DND-41 (cell line): ENCODE results near the gene GPR31.

Source experiments
- ATAC-seq: fragments of 200-7000 bp; cut with Tn5 transposase; 3 replicates; pipeline ENCODE4 v1.9.1; 2021; ENCODE audit warnings: low read depth; ENCODE audit not compliant: insufficient read depth
- DNase-seq: peaks from one replicate; pipeline ENCODE4 v3.0.0-alpha.2; 2020
- H2AFZ ChIP-seq: 2 replicates; pipeline ENCODE4 v1.6.0; 2012; ENCODE audit warnings: low read depth, low read length
- H3K27ac ChIP-seq: 2 replicates; pipeline ENCODE4 v1.5.1; 2012; ENCODE audit warnings: low read length, inconsistent platforms
- H3K27me3 ChIP-seq: fragments of 200-600 bp; sonication (generic); 2 replicates; pipeline ENCODE4 v1.6.0; 2012; ENCODE audit warnings: low read length, mild to moderate bottlenecking, inconsistent platforms; ENCODE audit not compliant: insufficient read depth, poor library complexity
- H3K36me3 ChIP-seq: 2 replicates; pipeline ENCODE4 v1.5.1; 2012; ENCODE audit warnings: low read length, inconsistent platforms; ENCODE audit not compliant: insufficient read depth
- H3K4me1 ChIP-seq: 2 replicates; pipeline ENCODE4 v1.5.1; 2012; ENCODE audit warnings: mild to moderate bottlenecking, low read length; ENCODE audit not compliant: insufficient read depth
- H3K4me2 ChIP-seq: 2 replicates; pipeline ENCODE4 v1.6.0; 2012; ENCODE audit warnings: mild to moderate bottlenecking, moderate library complexity, low read length, inconsistent platforms; ENCODE audit not compliant: insufficient read depth
- H3K4me3 ChIP-seq, 2 experiments: fragments of 200-600 bp in 1 of 2; shearing (Covaris generic) in 1 of 2; 2 replicates each; pipeline ENCODE4 v1.5.1; 2012 to 2016; ENCODE audit warnings: inconsistent platforms in 2 of 2, low read length in 2 of 2, mild to moderate bottlenecking in 2 of 2, low read depth in 1 of 2, moderate library complexity in 1 of 2
- H3K79me2 ChIP-seq: 2 replicates; pipeline ENCODE4 v1.6.0; 2012; ENCODE audit warnings: low read length, inconsistent platforms; ENCODE audit not compliant: insufficient read depth
- H3K9ac ChIP-seq: 2 replicates; pipeline ENCODE4 v1.6.0; 2012; ENCODE audit warnings: low read depth, mild to moderate bottlenecking, inconsistent platforms, low read length, moderate library complexity
- H3K9me3 ChIP-seq: 2 replicates; pipeline ENCODE4 v1.5.1; 2012; ENCODE audit warnings: low read length, moderate library complexity, mild to moderate bottlenecking, inconsistent platforms; ENCODE audit not compliant: insufficient read depth, severe bottlenecking
- H4K20me1 ChIP-seq: 2 replicates; pipeline ENCODE4 v1.6.0; 2012; ENCODE audit warnings: low read length; ENCODE audit not compliant: insufficient read depth
- CTCF ChIP-seq: IDR thresholded peaks from 2 replicates; pipeline ENCODE4 v1.5.1; 2012; ENCODE audit warnings: borderline replicate concordance, low read length, moderate library complexity, mild to moderate bottlenecking; ENCODE audit not compliant: poor library complexity, severe bottlenecking; ENCODE audit errors: extremely low read depth
- EZH2 ChIP-seq: IDR thresholded peaks from 3 replicates; pipeline ENCODE4 v1.6.1; 2012; ENCODE audit warnings: borderline replicate concordance, low read depth, mild to moderate bottlenecking, moderate library complexity, low read length, inconsistent platforms; ENCODE audit not compliant: severe bottlenecking

The GPR31 gene

GRCh38 chr6:167125410-167125809 lies 32.4 kb downstream of the GPR31 start:
- H3K36me3 ChIP-seq, result no peaks in the 10 kb centered on the region
- TF ChIP-seq EZH2, result no peak
- TF ChIP-seq CTCF, result no peak
- ATAC-seq (no peak), DNase-seq (no peak)
- H3K9ac ChIP-seq, result no peak overlapping the region
- no peaks in the 10 kb centered on the region for H3K79me2 ChIP-seq
- H4K20me1 ChIP-seq, result no peaks in the 10 kb centered on the region
- no peak overlapping the region for H3K27ac ChIP-seq
- no peaks in the 10 kb centered on the region for H3K9me3 ChIP-seq
- H3K27me3 ChIP-seq, result no peaks in the 10 kb centered on the region
- no peak overlapping the region for H3K4me3 ChIP-seq
- H2AFZ ChIP-seq, result no peak overlapping the region
- H3K4me2 ChIP-seq, result no peak overlapping the region
- no peaks in the 10 kb centered on the region for H3K4me1 ChIP-seq

GRCh38 chr6:167124753-167125152 lies 33.0 kb downstream of the GPR31 start:
- no peak overlapping the region for H3K4me3 ChIP-seq
- no peak overlapping the region for H3K27ac ChIP-seq
- no peaks in the 10 kb centered on the region for H3K4me1 ChIP-seq
- H3K9me3 ChIP-seq, result no peaks in the 10 kb centered on the region
- H2AFZ ChIP-seq, result no peak overlapping the region
- no peak overlapping the region for H3K9ac ChIP-seq
- TF ChIP-seq EZH2 (no peak), CTCF (no peak)
- H3K4me2 ChIP-seq, result no peak overlapping the region
- H3K27me3 ChIP-seq, result no peaks in the 10 kb centered on the region
- no peaks in the 10 kb centered on the region for H3K79me2 ChIP-seq
- ATAC-seq, result no peak
- H3K36me3 ChIP-seq, result no peaks in the 10 kb centered on the region
- DNase-seq, result no peak
- no peaks in the 10 kb centered on the region for H4K20me1 ChIP-seq

- H3K9ac ChIP-seq, result no peak within 1 kb of the TSS
- H4K20me1 ChIP-seq, result no peaks in the 10 kb centered on the region
- no peaks in the 10 kb centered on the region for H3K36me3 ChIP-seq
- no peak within 1 kb of the TSS for H3K27ac ChIP-seq
- H2AFZ ChIP-seq, result no peak within 1 kb of the TSS
- no peaks in the 10 kb centered on the region for H3K79me2 ChIP-seq
- H3K4me2 ChIP-seq, result no peak within 1 kb of the TSS
- no peaks in the 10 kb centered on the region for H3K9me3 ChIP-seq
- DNase-seq (no peak), ATAC-seq (no peak)
- peaks cover 3% of the 10 kb centered on the region for H3K27me3 ChIP-seq
- no peak within 1 kb of the TSS for H3K4me3 ChIP-seq
- TF ChIP-seq EZH2, result no peak
- TF ChIP-seq CTCF, result no peak
- H3K4me1 ChIP-seq, result no peaks in the 10 kb centered on the region
These were observed 34.7 kb downstream of the GPR31 start, which contains the start of gene CCR6 for GRCh38 chr6:167122827-167123657. CCR6 (plus strand) TSS chr6:167123096; CDS start chr6:167136135, 13,039 bp downstream.
